ENCODE measurements around the gene CAMTA2. TPM values are rescaled to one million over a fixed set of nuclear protein-coding genes. Genes with fewer than 3 reads are reported as not detected.

Gene CAMTA2
- total RNA-seq, 2 donors from 2014 or later: 13.6 to 24.8 TPM

DNA sequence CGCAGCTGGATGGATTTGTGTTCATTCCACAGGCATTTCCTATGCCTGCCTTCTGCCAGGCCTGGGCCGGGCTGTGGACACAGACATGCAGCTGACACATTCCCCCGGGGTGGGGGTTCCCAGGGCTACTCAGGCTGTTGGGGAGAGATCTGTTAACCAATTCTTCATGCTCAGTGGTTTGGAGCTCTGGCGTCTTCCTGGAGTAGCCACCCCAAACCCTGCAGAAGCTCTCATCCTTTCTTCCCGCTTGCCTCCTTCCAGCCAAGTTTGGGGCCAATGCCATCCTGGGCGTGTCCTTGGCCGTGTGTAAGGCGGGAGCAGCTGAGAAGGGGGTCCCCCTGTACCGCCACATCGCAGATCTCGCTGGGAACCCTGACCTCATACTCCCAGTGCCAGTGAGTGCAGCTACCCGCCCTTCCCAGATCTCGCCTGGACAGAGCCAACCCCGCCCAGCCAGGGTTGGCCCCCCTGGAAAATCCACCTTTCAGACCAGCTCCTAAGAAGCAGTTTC is 34.0 kb downstream of the CAMTA2 start:
- no peak for DNase-seq
- Histone ChIP-seq H3K36me3 (ENCODE audit: control insufficient read depth, insufficient read depth, low read length) (peaks cover 4% of the 10 kb centered on the region), H3K27ac (ENCODE audit: low read depth, low read length) (no peak overlapping the region), H3K27me3 (ENCODE audit: control insufficient read depth, insufficient read depth, low read length, poor library complexity, severe bottlenecking) (no peaks in the 10 kb centered on the region), H3K9ac (ENCODE audit: extremely low read depth, low read length, poor library complexity, severe bottlenecking) (no peak overlapping the region), H3K4me3 (ENCODE audit: low read length) (no peak overlapping the region), H3K4me1 (ENCODE audit: control insufficient read depth, insufficient read depth, low read length) (peaks cover 9% of the 10 kb centered on the region), H3K9me3 (ENCODE audit: control insufficient read depth, low read length) (no peaks in the 10 kb centered on the region)
- Mint-ChIP-seq H3K9me3 (no peaks in the 10 kb centered on the region), H3K4me3 (no peak overlapping the region), H3K36me3 (ENCODE audit: low read depth) (peaks cover 8% of the 10 kb centered on the region), H3K27me3 (ENCODE audit: insufficient read depth) (no peaks in the 10 kb centered on the region), H3K4me1 (peaks cover 21% of the 10 kb centered on the region), H3K27ac (no peak overlapping the region)
- TF ChIP-seq, protein P1, sequence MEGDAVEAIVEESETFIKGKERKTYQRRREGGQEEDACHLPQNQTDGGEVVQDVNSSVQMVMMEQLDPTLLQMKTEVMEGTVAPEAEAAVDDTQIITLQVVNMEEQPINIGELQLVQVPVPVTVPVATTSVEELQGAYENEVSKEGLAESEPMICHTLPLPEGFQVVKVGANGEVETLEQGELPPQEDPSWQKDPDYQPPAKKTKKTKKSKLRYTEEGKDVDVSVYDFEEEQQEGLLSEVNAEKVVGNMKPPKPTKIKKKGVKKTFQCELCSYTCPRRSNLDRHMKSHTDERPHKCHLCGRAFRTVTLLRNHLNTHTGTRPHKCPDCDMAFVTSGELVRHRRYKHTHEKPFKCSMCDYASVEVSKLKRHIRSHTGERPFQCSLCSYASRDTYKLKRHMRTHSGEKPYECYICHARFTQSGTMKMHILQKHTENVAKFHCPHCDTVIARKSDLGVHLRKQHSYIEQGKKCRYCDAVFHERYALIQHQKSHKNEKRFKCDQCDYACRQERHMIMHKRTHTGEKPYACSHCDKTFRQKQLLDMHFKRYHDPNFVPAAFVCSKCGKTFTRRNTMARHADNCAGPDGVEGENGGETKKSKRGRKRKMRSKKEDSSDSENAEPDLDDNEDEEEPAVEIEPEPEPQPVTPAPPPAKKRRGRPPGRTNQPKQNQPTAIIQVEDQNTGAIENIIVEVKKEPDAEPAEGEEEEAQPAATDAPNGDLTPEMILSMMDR (conservative IDR thresholded peaks at IDR 0.05): no peak
- 90% methylated on average over 8 to 14 of the region's 14 CpGs for WGBS, 2 experiments (ENCODE audit: insufficient coverage in 1 of 2, insufficient read length in 1 of 2)

DNA sequence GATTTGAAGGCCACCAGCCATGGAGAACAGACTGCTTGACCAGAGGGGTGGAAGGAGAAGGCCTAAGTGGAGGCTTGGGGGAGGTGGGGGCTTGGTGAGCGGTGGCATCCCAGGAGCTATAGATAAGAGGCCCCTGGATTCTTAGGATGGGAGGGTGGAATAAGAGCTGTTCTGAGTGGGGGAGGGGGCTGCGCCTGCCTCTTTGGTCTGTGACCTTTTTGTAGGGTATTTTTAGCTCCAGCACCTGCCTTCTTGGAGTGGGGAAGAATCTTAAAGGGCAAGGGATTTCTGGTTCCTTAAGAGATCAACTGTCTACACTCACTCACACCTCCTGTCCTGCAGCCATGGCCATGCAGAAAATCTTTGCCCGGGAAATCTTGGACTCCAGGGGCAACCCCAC is 36.0 kb downstream of the CAMTA2 start:
- H3K27me3 ChIP-seq (ENCODE audit: control insufficient read depth, insufficient read depth, low read length, poor library complexity, severe bottlenecking): no peaks in the 10 kb centered on the region
- 76% methylated on average over 3 of the region's 3 CpGs; no CpG with 5 or more reads in 1 of the 2 experiments for WGBS, 2 experiments (ENCODE audit: insufficient coverage in 1 of 2, insufficient read length in 1 of 2)
- H3K4me3 Mint-ChIP-seq: peak overlapping the region; percentile 93
- H3K27ac ChIP-seq (ENCODE audit: low read depth, low read length): peak overlapping the region; percentile 96
- peaks cover 11% of the 10 kb centered on the region for H3K36me3 Mint-ChIP-seq (ENCODE audit: low read depth)
- peak overlapping the region; percentile 80 for H3K4me3 ChIP-seq (ENCODE audit: low read length)
- H3K9me3 Mint-ChIP-seq: no peaks in the 10 kb centered on the region
- peaks cover 22% of the 10 kb centered on the region for H3K4me1 Mint-ChIP-seq
- no peaks in the 10 kb centered on the region for H3K9me3 ChIP-seq (ENCODE audit: control insufficient read depth, low read length)
- no peak for DNase-seq
- TF ChIP-seq, protein P1 (conservative IDR thresholded peaks at IDR 0.05): no peak
- H3K4me1 ChIP-seq (ENCODE audit: control insufficient read depth, insufficient read depth, low read length): peaks cover 9% of the 10 kb centered on the region
- H3K36me3 ChIP-seq (ENCODE audit: control insufficient read depth, insufficient read depth, low read length): peaks cover 10% of the 10 kb centered on the region
- H3K27me3 Mint-ChIP-seq (ENCODE audit: insufficient read depth): no peaks in the 10 kb centered on the region
- H3K9ac ChIP-seq (ENCODE audit: extremely low read depth, low read length, poor library complexity, severe bottlenecking): no peak overlapping the region
- peak overlapping the region; percentile 87 for H3K27ac Mint-ChIP-seq

DNA sequence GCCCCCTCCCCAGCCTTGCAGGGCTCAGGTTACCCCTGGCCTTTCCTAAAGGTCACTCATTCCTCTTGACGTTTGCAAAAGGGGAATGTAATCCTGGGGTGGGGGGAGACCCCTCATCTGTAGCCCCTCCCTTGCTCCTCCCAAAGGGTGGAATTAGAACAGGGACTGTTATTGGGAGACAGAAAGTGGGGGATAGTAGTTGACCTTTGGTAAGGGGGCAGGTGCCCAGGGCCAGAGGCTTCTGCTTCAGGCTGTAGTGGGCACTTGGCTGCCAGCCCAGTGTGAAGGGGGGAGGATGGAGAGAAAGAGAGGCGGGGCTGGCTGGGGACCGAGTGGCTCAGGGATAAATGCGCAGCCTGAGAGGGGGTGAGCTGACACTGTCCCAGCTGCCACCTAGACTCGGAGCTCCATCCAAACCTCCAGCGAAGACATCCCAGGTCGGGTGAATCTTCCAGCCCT is 36.7 kb downstream of the CAMTA2 start, which contains the start of gene ENO3:
Gene ENO3, plus strand, starts transcription at position 374 of the 459 bp plus-strand sequence. CDS start 711 bp downstream, outside the sequence.
- Histone ChIP-seq H3K36me3 (ENCODE audit: control insufficient read depth, insufficient read depth, low read length) (peaks cover 17% of the 10 kb centered on the region), H3K4me1 (ENCODE audit: control insufficient read depth, insufficient read depth, low read length) (peaks cover 9% of the 10 kb centered on the region), H3K9ac (ENCODE audit: extremely low read depth, low read length, poor library complexity, severe bottlenecking) (peak within 1 kb of the TSS; percentile 44), H3K4me3 (ENCODE audit: low read length) (peak within 1 kb of the TSS; percentile 80), H3K27ac (ENCODE audit: low read depth, low read length) (peak within 1 kb of the TSS; percentile 96), H3K27me3 (ENCODE audit: control insufficient read depth, insufficient read depth, low read length, poor library complexity, severe bottlenecking) (no peaks in the 10 kb centered on the region), H3K9me3 (ENCODE audit: control insufficient read depth, low read length) (no peaks in the 10 kb centered on the region)
- peak; percentile 77 for DNase-seq
- peaks cover 11% of the 10 kb centered on the region for H3K36me3 Mint-ChIP-seq (ENCODE audit: low read depth)
- peak within 1 kb of the TSS; percentile 87 for H3K27ac Mint-ChIP-seq
- peaks cover 25% of the 10 kb centered on the region for H3K4me1 Mint-ChIP-seq
- WGBS, 2 experiments (ENCODE audit: insufficient coverage in 1 of 2, insufficient read length in 1 of 2): 32 to 56% methylated on average over 3 to 7 of the region's 7 CpGs
- TF ChIP-seq, protein P1 (conservative IDR thresholded peaks at IDR 0.05): no peak
- no peaks in the 10 kb centered on the region for H3K27me3 Mint-ChIP-seq (ENCODE audit: insufficient read depth)
- peak within 1 kb of the TSS; percentile 93 for H3K4me3 Mint-ChIP-seq
- H3K9me3 Mint-ChIP-seq: no peaks in the 10 kb centered on the region
